HCT116 (cell line): ENCODE data around the gene KNTC1. TPM values are rescaled to one million over a fixed set of nuclear protein-coding genes. Genes with fewer than 3 reads are reported as not detected.
"Not testable (repeated sequence)": the region's sequence is repeated elsewhere in the genome, so short reads cannot be mapped to it uniquely, and the experiment has no call there.

Experiments
- ATAC-seq: fragments of 200-7000 bp; cut with Tn5 transposase; 2 replicates; pipeline ENCODE4 v1.9.1; 2020; ENCODE audit warnings: mild to moderate bottlenecking, moderate library complexity
- BruUV-seq: library from RNA; stranded (reverse); fragments of 400-500 nt; replicated peaks from 2 replicates; lab custom pipeline; 2021; lab: Mats Ljungman, UMichigan
- CTCF ChIA-PET: fragments of 300-600 bp; sonication (Branson Sonifier 250); formaldehyde crosslinking; loops from one replicate; lab custom pipeline; 2021; ENCODE audit warnings: antibody characterized with exemption; lab: Charles Lee
- POLR2A ChIA-PET: fragments of 300-600, 350-600 bp; sonication (Branson Sonifier 250); formaldehyde crosslinking; loops from one replicate; lab custom pipeline; 2021; ENCODE audit warnings: antibody characterized with exemption; lab: Charles Lee
- RAD21 ChIA-PET, 2 experiments: fragments of 300-600 bp; sonication (Branson Sonifier 250); formaldehyde crosslinking; loops; one replicate each; lab custom pipeline; 2023; ENCODE audit warnings: low total read pairs in 2 of 2; ENCODE audit not compliant: uncharacterized antibody in 2 of 2, unreplicated experiment in 2 of 2, low non-redundant PET in 1 of 2; lab: Charles Lee
- DNase-seq: peaks from one replicate; pipeline ENCODE4 v3.0.0-alpha.2; 2010; ENCODE audit warnings: low read depth, low spot score
- H2AFZ ChIP-seq: fragments of 200-600 bp; shearing (Covaris generic), sonication (generic); 2 replicates; pipeline ENCODE4 v1.6.1; 2017; ENCODE audit warnings: low read depth, mixed run types, mixed read lengths, antibody characterized with exemption, low read length; ENCODE audit not compliant: poor library complexity, severe bottlenecking
- H3K27ac ChIP-seq: 2 replicates; pipeline ENCODE4 v1.5.1; 2012; ENCODE audit warnings: low read depth, low read length
- H3K27me3 ChIP-seq: fragments of 200-600 bp; sonication (generic); 2 replicates; pipeline ENCODE4 v1.6.1; 2016; ENCODE audit warnings: mixed run types, low read length, mixed read lengths; ENCODE audit not compliant: insufficient read depth
- H3K36me3 ChIP-seq, 2 experiments: fragments of 200-500 bp in 1 of 2; fragments of 200-600 bp in 1 of 2; sonication (Bioruptor generic) in 1 of 2; sonication (generic) in 1 of 2; 2 replicates each; pipeline versions ENCODE4 v1.5.1 to v1.6.1; 2014 to 2016; ENCODE audit warnings: low read length in 2 of 2, inconsistent platforms in 1 of 2, mixed read lengths in 1 of 2, mixed run types in 1 of 2; ENCODE audit not compliant: insufficient read depth in 2 of 2, control insufficient read depth in 1 of 2
- H3K4me1 ChIP-seq, 2 experiments: fragments of 200-600 bp in 1 of 2; sonication (generic) in 1 of 2; 2 replicates each; pipeline versions ENCODE4 v1.5.1 to v1.6.1; 2012 to 2017; ENCODE audit warnings: low read length in 2 of 2, inconsistent platforms in 1 of 2, mild to moderate bottlenecking in 1 of 2, mixed read lengths in 1 of 2, mixed run types in 1 of 2, moderate library complexity in 1 of 2; ENCODE audit not compliant: insufficient read depth in 2 of 2, control insufficient read depth in 1 of 2
- H3K4me2 ChIP-seq: fragments of 200-600 bp; sonication (generic); 2 replicates; pipeline ENCODE4 v1.6.1; 2017; ENCODE audit warnings: mixed run types, low read length, mixed read lengths
- H3K4me3 ChIP-seq, 2 experiments: fragments of 200-600 bp in 1 of 2; sonication (generic) in 1 of 2; replicated peaks in 1 of 2; 2 replicates each; pipeline ENCODE4 v1.5.1; 2011 to 2016; ENCODE audit warnings: low read length in 2 of 2, control low read depth in 1 of 2, low read depth in 1 of 2, mild to moderate bottlenecking in 1 of 2, mixed read lengths in 1 of 2, mixed run types in 1 of 2
- H3K79me2 ChIP-seq: fragments of 200-600 bp; sonication (generic); 2 replicates; pipeline ENCODE4 v1.6.1; 2017; ENCODE audit warnings: mild to moderate bottlenecking, mixed run types, low read length, moderate library complexity, mixed read lengths; ENCODE audit not compliant: insufficient read depth
- H3K9ac ChIP-seq: fragments of 200-600 bp; sonication (generic); 2 replicates; pipeline ENCODE4 v1.6.1; 2016; ENCODE audit warnings: low read length, mixed read lengths
- H3K9me2 ChIP-seq: fragments of 200-600 bp; sonication (generic), shearing (Covaris generic); 2 replicates; pipeline ENCODE4 v1.6.1; 2017; ENCODE audit warnings: mixed run types, mild to moderate bottlenecking, moderate library complexity; ENCODE audit not compliant: insufficient read depth
- H3K9me3 ChIP-seq, 2 experiments: fragments of 200-500 bp in 1 of 2; fragments of 200-600 bp in 1 of 2; sonication (Bioruptor generic) in 1 of 2; sonication (generic) in 1 of 2; 2 replicates each; pipeline ENCODE4 v1.6.1; 2014 to 2017; ENCODE audit warnings: low read length in 2 of 2, mixed read lengths in 2 of 2, inconsistent platforms in 1 of 2, low read depth in 1 of 2, mild to moderate bottlenecking in 1 of 2, mixed run types in 1 of 2, moderate library complexity in 1 of 2; ENCODE audit not compliant: control insufficient read depth in 1 of 2, insufficient read depth in 1 of 2
- H4K20me1 ChIP-seq: fragments of 200-600 bp; sonication (generic), shearing (Covaris generic); 2 replicates; pipeline ENCODE4 v1.6.1; 2017; ENCODE audit warnings: mixed run types, mild to moderate bottlenecking, moderate library complexity; ENCODE audit not compliant: insufficient read depth
- CBX3 ChIP-seq: IDR thresholded peaks from 2 replicates; pipeline ENCODE4 v1.6.1; 2012; ENCODE audit warnings: low read depth
- EGR1 ChIP-seq: IDR thresholded peaks from 2 replicates; pipeline ENCODE4 v1.6.1; 2012; ENCODE audit warnings: low read depth
- EZH2phosphoT487 ChIP-seq: fragments of 200-600 bp; IDR thresholded peaks from 2 replicates; pipeline ENCODE4 v1.6.1; 2018; ENCODE audit warnings: antibody characterized with exemption, borderline replicate concordance
- JUND ChIP-seq: IDR thresholded peaks from 2 replicates; pipeline ENCODE4 v1.6.1; 2012
- SIN3A ChIP-seq: IDR thresholded peaks from 2 replicates; pipeline ENCODE4 v1.6.1; 2012; ENCODE audit warnings: low read depth
- ZBTB33 ChIP-seq: IDR thresholded peaks from 2 replicates; pipeline ENCODE4 v1.6.1; 2011; ENCODE audit warnings: mild to moderate bottlenecking, low read length, moderate library complexity; ENCODE audit not compliant: insufficient replicate concordance; ENCODE audit errors: extremely low read depth
- ZNF274 ChIP-seq: fragments of 200-500 bp; sonication (Bioruptor generic); IDR thresholded peaks from 2 replicates; pipeline ENCODE4 v1.6.1; 2014; ENCODE audit warnings: mild to moderate bottlenecking, low read depth, low read length, inconsistent platforms
- intact Hi-C: fragments of 100-400 bp; cut with micrococcal nuclease; formaldehyde crosslinking; loops from 2 replicates; pipeline ENCODE4 v1.10.0; 2022
- total RNA-seq: library from RNA; stranded (reverse); gene quantifications from one replicate; pipeline ENCODE4 v1.2.1, GENCODE V29; 2021; ENCODE audit not compliant: unreplicated experiment

Gene KNTC1
- total RNA-seq, 1 experiment from 2014 or later: 70.2 TPM

- BruUV-seq: no TSS peak
- H3K79me2 ChIP-seq: peaks cover 63% of the 10 kb centered on the region
- TF ChIP-seq SIN3A: no peak
- no peak for TF ChIP-seq ZNF274
- no peak for TF ChIP-seq JUND
- no peak for TF ChIP-seq ZBTB33
- no peak for TF ChIP-seq EZH2phosphoT487
- TF ChIP-seq CBX3: no peak
- no peak for TF ChIP-seq EGR1
- peaks cover 75 to 77% of the 10 kb centered on the region in 2 experiments for H3K36me3 ChIP-seq
- RAD21 ChIA-PET: no interaction called here
- DNase-seq (no peak), ATAC-seq (no peak)
- H3K4me3 ChIP-seq: no peak overlapping the region
- H4K20me1 ChIP-seq: peaks cover 27% of the 10 kb centered on the region; the same call in 1 of the 2 replicates
- no peak overlapping the region for H2AFZ ChIP-seq
- H3K27ac ChIP-seq: no peak overlapping the region
- H3K9me2 ChIP-seq: no peaks in the 10 kb centered on the region
- H3K4me2 ChIP-seq: no peak overlapping the region
- no peaks in the 10 kb centered on the region for H3K9me3 ChIP-seq
- no peak overlapping the region for H3K9ac ChIP-seq
- POLR2A ChIA-PET: interaction anchor here (1.0 kb wide), 1 partner anchor 19 kb away, joined by 3 read pairs; the partner anchor contains the start of genes KNTC1 and RSRC2
- CTCF ChIA-PET: no interaction called here
- no peaks in the 10 kb centered on the region for H3K27me3 ChIP-seq
- intact Hi-C loops: no loop called here
- no peaks in the 10 kb centered on the region for H3K4me1 ChIP-seq
Observed at GRCh38 chr12:122508163-122508562, 18.9 kb upstream of the KNTC1 start.

- intact Hi-C loops, ATAC-seq, H3K4me3 ChIP-seq, BruUV-seq, RAD21 ChIA-PET, H2AFZ ChIP-seq, H3K9ac ChIP-seq, H3K4me2 ChIP-seq, H3K9me2 ChIP-seq, H3K27ac ChIP-seq, DNase-seq, H3K27me3 ChIP-seq, H3K9me3 ChIP-seq, H3K4me1 ChIP-seq: not testable (repeated sequence)
- Histone ChIP-seq H4K20me1 (peaks cover 24% of the 10 kb centered on the region; the same call in 1 of the 2 replicates), H3K36me3 (peaks cover 86 to 88% of the 10 kb centered on the region in 2 experiments), H3K79me2 (peaks cover 98% of the 10 kb centered on the region)
- POLR2A ChIA-PET: interaction anchor here (1.3 to 3.3 kb wide), 3 partner anchors 9 to 14 kb away, joined by 5 to 14 read pairs (median 8); partner anchors contain the start of genes KNTC1, RSRC2 and ZCCHC8
- CTCF ChIA-PET: interaction anchor here (1.2 kb wide), 1 partner anchor 113 kb away, joined by 4 read pairs; no protein-coding TSS in a partner anchor
Observed at GRCh38 chr12:122513028-122513427, 14.0 kb upstream of the KNTC1 start.
